HG02763 (cell line): ENCODE results near the gene TAS2R19.
"Not testable (repeated sequence)": the region's sequence is repeated elsewhere in the genome, so short reads cannot be mapped to it uniquely, and the experiment has no call there.

Experiments used
- ATAC-seq: cut with Tn5 transposase; IDR thresholded peaks from one replicate; pipeline ENCODE4 v1.9.1; 2021; ENCODE audit warnings: mild to moderate bottlenecking, moderate library complexity; ENCODE audit not compliant: unreplicated experiment

The TAS2R19 gene

GRCh38 chr12:11022520-11022919 lies at the start of gene TAS2R19:
Gene TAS2R19 (minus strand): TSS chr12:11022620. CDS start chr12:11022571, 49 bp downstream.
- no peak for ATAC-seq

- ATAC-seq = no peak
These were observed 49.0 kb upstream of the TAS2R19 start for GRCh38 chr12:11071414-11071813.

- no peak for ATAC-seq
These were observed 48.6 kb upstream of the TAS2R19 start for GRCh38 chr12:11070999-11071398.

- ATAC-seq = no peak
These were observed 47.5 kb upstream of the TAS2R19 start for GRCh38 chr12:11069854-11070365.

GRCh38 chr12:11067514-11067913 lies 45.1 kb upstream of the TAS2R19 start:
- ATAC-seq = no peak

GRCh38 chr12:11062194-11062593 lies 39.8 kb upstream of the TAS2R19 start, which contains the start of gene TAS2R46:
Gene TAS2R46 (minus strand): TSS chr12:11062294. CDS start chr12:11062294, 0 bp downstream.
- not testable (repeated sequence) for ATAC-seq

- no peak for ATAC-seq
These were observed 37.4 kb upstream of the TAS2R19 start for GRCh38 chr12:11059784-11060183.

GRCh38 chr12:11059041-11059440 lies 36.6 kb upstream of the TAS2R19 start:
- no peak for ATAC-seq

- ATAC-seq = no peak
These were observed 32.9 kb upstream of the TAS2R19 start for GRCh38 chr12:11055306-11055705.

GRCh38 chr12:11049806-11050531 lies 27.5 kb upstream of the TAS2R19 start:
- not testable (repeated sequence) for ATAC-seq

- ATAC-seq = not testable (repeated sequence)
These were observed 18.9 kb upstream of the TAS2R19 start for GRCh38 chr12:11041366-11041765.

GRCh38 chr12:11040162-11040561 lies 17.7 kb upstream of the TAS2R19 start:
- no peak for ATAC-seq

GRCh38 chr12:11039171-11039570 lies 16.8 kb upstream of the TAS2R19 start:
- no peak for ATAC-seq

GRCh38 chr12:11033959-11034358 lies 11.5 kb upstream of the TAS2R19 start:
- ATAC-seq = not testable (repeated sequence)

- no peak for ATAC-seq
These were observed 8.9 kb upstream of the TAS2R19 start, which contains the start of gene TAS2R31 for GRCh38 chr12:11031307-11031706. Gene TAS2R31 (minus strand): TSS chr12:11031407. CDS start chr12:11031335, 72 bp downstream.

- no peak for ATAC-seq
These were observed 3.7 kb upstream of the TAS2R19 start for GRCh38 chr12:11026118-11026517.

GRCh38 chr12:11023387-11023786 lies 967 bp upstream of the TAS2R19 start:
- ATAC-seq = no peak

GRCh38 chr12:11016937-11017336 lies 5.5 kb downstream of the TAS2R19 start:
- ATAC-seq = no peak

- no peak for ATAC-seq
These were observed 6.5 kb downstream of the TAS2R19 start for GRCh38 chr12:11015775-11016430.

- ATAC-seq = no peak
These were observed 8.2 kb downstream of the TAS2R19 start for GRCh38 chr12:11014234-11014633.

GRCh38 chr12:11007608-11008007 lies 14.8 kb downstream of the TAS2R19 start:
- ATAC-seq = no peak

- ATAC-seq = no peak
These were observed 24.2 kb downstream of the TAS2R19 start, which contains the start of gene TAS2R20 for GRCh38 chr12:10998204-10998603. Gene TAS2R20 (minus strand): TSS chr12:10998304. CDS start chr12:10997875, 429 bp downstream.
